OCI-LY3 (cell line): ENCODE data around the gene CTAG1B.

ENCODE experiments used
- H2AFZ ChIP-seq: fragments of 200-600, 300-600 bp; shearing (Covaris generic); 2 replicates; pipeline ENCODE4 v1.6.0; 2014; ENCODE audit warnings: antibody characterized with exemption, low read depth, low read length
- H3K27ac ChIP-seq: fragments of 200-600, 300-600 bp; sonication (generic); 2 replicates; pipeline ENCODE4 v1.5.1; 2014; ENCODE audit warnings: mild to moderate bottlenecking, low read length, moderate library complexity, mixed read lengths
- H3K27me3 ChIP-seq: fragments of 200-600, 300-600 bp; sonication (generic); 2 replicates; pipeline ENCODE4 v1.6.1; 2014; ENCODE audit warnings: low read depth, low read length, mixed read lengths
- H3K36me3 ChIP-seq: fragments of 200-600, 300-600 bp; sonication (generic); replicated peaks from 2 replicates; pipeline ENCODE3; 2014; ENCODE audit warnings: low read depth, low read length, mixed read lengths
- H3K4me1 ChIP-seq: fragments of 300-600, 200-600 bp; sonication (generic); 2 replicates; pipeline ENCODE4 v1.6.1; 2014; ENCODE audit warnings: low read length, mixed read lengths
- H3K4me2 ChIP-seq: fragments of 200-600, 300-600 bp; sonication (generic); 2 replicates; pipeline ENCODE4 v1.6.1; 2014; ENCODE audit warnings: low read length, mixed read lengths
- H3K4me3 ChIP-seq: fragments of 300-600, 200-600 bp; sonication (generic); 2 replicates; pipeline ENCODE4 v1.5.1; 2014; ENCODE audit warnings: antibody characterized with exemption, mild to moderate bottlenecking, low read length, moderate library complexity
- H3K79me2 ChIP-seq: fragments of 300-600, 200-600 bp; shearing (Covaris generic); 2 replicates; pipeline ENCODE4 v1.6.1; 2014; ENCODE audit warnings: mild to moderate bottlenecking, low read length, mixed read lengths
- H3K9ac ChIP-seq: fragments of 300-600, 200-600 bp; shearing (Covaris generic); 2 replicates; pipeline ENCODE4 v1.6.0; 2014; ENCODE audit warnings: mild to moderate bottlenecking, low read length, moderate library complexity
- H3K9me3 ChIP-seq: fragments of 200-600, 300-600 bp; shearing (Covaris generic); 2 replicates; pipeline ENCODE4 v1.6.1; 2014; ENCODE audit warnings: low read length, mixed read lengths; ENCODE audit not compliant: insufficient read depth
- H4K20me1 ChIP-seq: fragments of 200-600, 300-600 bp; sonication (generic); 2 replicates; pipeline ENCODE4 v1.6.1; 2016; ENCODE audit warnings: low read length, mixed read lengths; ENCODE audit not compliant: insufficient read depth
- EZH2phosphoT487 ChIP-seq: fragments of 200-600 bp; shearing (Covaris generic); IDR thresholded peaks from 2 replicates; pipeline ENCODE4 v1.6.1; 2018; ENCODE audit warnings: antibody characterized with exemption, mixed run types, low read depth
- TF ChIP-seq, protein P1 (sequence below): fragments of 200-600, 300-600 bp; sonication (generic); IDR thresholded peaks from 2 replicates; pipeline ENCODE4 v1.5.1; 2014; ENCODE audit warnings: antibody characterized with exemption, low read length, low read depth

The CTAG1B gene

DNA sequence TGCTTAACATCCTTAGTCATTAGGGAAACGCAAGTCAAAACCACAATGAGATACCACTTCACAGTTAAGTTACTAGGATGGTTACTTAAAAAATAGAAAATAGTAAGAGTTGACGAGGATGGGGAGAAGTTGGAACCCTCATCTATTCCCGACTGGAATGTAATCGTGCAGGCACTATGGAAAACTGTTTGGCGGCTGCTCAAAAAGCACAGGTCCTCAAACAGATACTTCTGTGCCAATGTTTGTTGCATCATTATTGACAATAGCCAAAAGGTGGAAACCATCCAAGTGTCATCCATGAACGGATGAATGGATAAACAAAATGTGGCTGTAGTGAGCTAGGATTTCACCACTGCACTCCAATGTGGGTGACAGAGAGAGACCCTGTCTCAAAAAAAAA lies 11.7 kb downstream of the CTAG1B start:
- Histone ChIP-seq H3K4me1 (no peaks in the 10 kb centered on the region), H3K27me3 (no peaks in the 10 kb centered on the region), H4K20me1 (no peaks in the 10 kb centered on the region), H3K4me3 (no peak overlapping the region), H2AFZ (no peak overlapping the region), H3K36me3 (no peaks in the 10 kb centered on the region), H3K4me2 (no peak overlapping the region), H3K79me2 (no peaks in the 10 kb centered on the region), H3K9me3 (no peaks in the 10 kb centered on the region), H3K9ac (no peak overlapping the region), H3K27ac (no peak overlapping the region)
- TF ChIP-seq EZH2phosphoT487 = no peak
- TF ChIP-seq, protein P1, sequence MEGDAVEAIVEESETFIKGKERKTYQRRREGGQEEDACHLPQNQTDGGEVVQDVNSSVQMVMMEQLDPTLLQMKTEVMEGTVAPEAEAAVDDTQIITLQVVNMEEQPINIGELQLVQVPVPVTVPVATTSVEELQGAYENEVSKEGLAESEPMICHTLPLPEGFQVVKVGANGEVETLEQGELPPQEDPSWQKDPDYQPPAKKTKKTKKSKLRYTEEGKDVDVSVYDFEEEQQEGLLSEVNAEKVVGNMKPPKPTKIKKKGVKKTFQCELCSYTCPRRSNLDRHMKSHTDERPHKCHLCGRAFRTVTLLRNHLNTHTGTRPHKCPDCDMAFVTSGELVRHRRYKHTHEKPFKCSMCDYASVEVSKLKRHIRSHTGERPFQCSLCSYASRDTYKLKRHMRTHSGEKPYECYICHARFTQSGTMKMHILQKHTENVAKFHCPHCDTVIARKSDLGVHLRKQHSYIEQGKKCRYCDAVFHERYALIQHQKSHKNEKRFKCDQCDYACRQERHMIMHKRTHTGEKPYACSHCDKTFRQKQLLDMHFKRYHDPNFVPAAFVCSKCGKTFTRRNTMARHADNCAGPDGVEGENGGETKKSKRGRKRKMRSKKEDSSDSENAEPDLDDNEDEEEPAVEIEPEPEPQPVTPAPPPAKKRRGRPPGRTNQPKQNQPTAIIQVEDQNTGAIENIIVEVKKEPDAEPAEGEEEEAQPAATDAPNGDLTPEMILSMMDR = no peak

- Histone ChIP-seq H4K20me1 (no peaks in the 10 kb centered on the region), H3K27me3 (no peaks in the 10 kb centered on the region), H3K4me3 (no peak overlapping the region), H2AFZ (no peak overlapping the region), H3K9ac (no peak overlapping the region), H3K4me2 (no peak overlapping the region), H3K9me3 (no peaks in the 10 kb centered on the region), H3K36me3 (no peaks in the 10 kb centered on the region), H3K4me1 (no peaks in the 10 kb centered on the region), H3K79me2 (no peaks in the 10 kb centered on the region), H3K27ac (no peak overlapping the region)
- TF ChIP-seq EZH2phosphoT487 = no peak
- TF ChIP-seq, protein P1 = no peak
Observed at GRCh38 chrX:154605566-154605965, 13.5 kb downstream of the CTAG1B start.

GRCh38 chrX:154603438-154604430 lies 15.3 kb downstream of the CTAG1B start:
- H3K4me3 ChIP-seq = no peak overlapping the region
- H3K27ac ChIP-seq = no peak overlapping the region
- TF ChIP-seq, protein P1 = no peak
- TF ChIP-seq EZH2phosphoT487 = no peak
- H2AFZ ChIP-seq = no peak overlapping the region
- H4K20me1 ChIP-seq = no peaks in the 10 kb centered on the region
- no peaks in the 10 kb centered on the region for H3K27me3 ChIP-seq
- H3K79me2 ChIP-seq = no peaks in the 10 kb centered on the region
- no peaks in the 10 kb centered on the region for H3K9me3 ChIP-seq
- H3K9ac ChIP-seq = no peak overlapping the region
- no peaks in the 10 kb centered on the region for H3K4me1 ChIP-seq
- H3K36me3 ChIP-seq = no peaks in the 10 kb centered on the region
- no peak overlapping the region for H3K4me2 ChIP-seq

GRCh38 chrX:154602766-154603437 lies 16.2 kb downstream of the CTAG1B start:
- Histone ChIP-seq H3K27ac (no peak overlapping the region), H3K9me3 (no peaks in the 10 kb centered on the region), H4K20me1 (no peaks in the 10 kb centered on the region), H3K4me3 (no peak overlapping the region), H3K4me1 (no peaks in the 10 kb centered on the region), H3K36me3 (no peaks in the 10 kb centered on the region), H3K4me2 (no peak overlapping the region), H3K27me3 (no peaks in the 10 kb centered on the region), H3K79me2 (no peaks in the 10 kb centered on the region), H2AFZ (no peak overlapping the region), H3K9ac (no peak overlapping the region)
- no peak for TF ChIP-seq EZH2phosphoT487
- TF ChIP-seq, protein P1 = no peak
